ENCODE measurements around the gene SRGAP3.

Gene SRGAP3

GRCh38 chr3:9061634-9062033, 187.8 kb downstream of the SRGAP3 start:
- Histone ChIP-seq H3K4me3 (ENCODE audit: low read depth in 1 of 2, low read length in 2 of 2) (no peak overlapping the region), H3K27me3 (ENCODE audit: control insufficient read depth in 1 of 2, insufficient read depth in 2 of 2, low read length in 2 of 2) (no peaks in the 10 kb centered on the region), H3K4me1 (ENCODE audit: control insufficient read depth in 1 of 2, insufficient read depth in 2 of 2, low read length in 2 of 2) (no peaks in the 10 kb centered on the region), H3K9me3 (ENCODE audit: control insufficient read depth in 1 of 2, low read length in 2 of 2) (peaks cover 0 to 5% of the 10 kb centered on the region in 2 donors), H3K9ac (ENCODE audit: low read depth in 1 of 2, low read length in 2 of 2) (no peak overlapping the region), H3K36me3 (ENCODE audit: control insufficient read depth in 1 of 2, insufficient read depth in 2 of 2, low read length in 2 of 2) (no peaks in the 10 kb centered on the region), H3K27ac (ENCODE audit: low read depth, low read length) (no peak overlapping the region)

GRCh38 chr3:9059489-9060400, 189.7 kb downstream of the SRGAP3 start:
- H3K9me3 ChIP-seq (ENCODE audit: control insufficient read depth in 1 of 2, low read length in 2 of 2): peaks cover 0 to 5% of the 10 kb centered on the region in 2 donors
- no peak overlapping the region for H3K9ac ChIP-seq (ENCODE audit: low read depth in 1 of 2, low read length in 2 of 2)
- H3K36me3 ChIP-seq (ENCODE audit: control insufficient read depth in 1 of 2, insufficient read depth in 2 of 2, low read length in 2 of 2): no peaks in the 10 kb centered on the region
- H3K4me3 ChIP-seq (ENCODE audit: low read depth in 1 of 2, low read length in 2 of 2): no peak overlapping the region
- no peaks in the 10 kb centered on the region for H3K27me3 ChIP-seq (ENCODE audit: control insufficient read depth in 1 of 2, insufficient read depth in 2 of 2, low read length in 2 of 2)
- H3K4me1 ChIP-seq (ENCODE audit: control insufficient read depth in 1 of 2, insufficient read depth in 2 of 2, low read length in 2 of 2): no peaks in the 10 kb centered on the region
- no peak overlapping the region for H3K27ac ChIP-seq (ENCODE audit: low read depth, low read length)

DNA sequence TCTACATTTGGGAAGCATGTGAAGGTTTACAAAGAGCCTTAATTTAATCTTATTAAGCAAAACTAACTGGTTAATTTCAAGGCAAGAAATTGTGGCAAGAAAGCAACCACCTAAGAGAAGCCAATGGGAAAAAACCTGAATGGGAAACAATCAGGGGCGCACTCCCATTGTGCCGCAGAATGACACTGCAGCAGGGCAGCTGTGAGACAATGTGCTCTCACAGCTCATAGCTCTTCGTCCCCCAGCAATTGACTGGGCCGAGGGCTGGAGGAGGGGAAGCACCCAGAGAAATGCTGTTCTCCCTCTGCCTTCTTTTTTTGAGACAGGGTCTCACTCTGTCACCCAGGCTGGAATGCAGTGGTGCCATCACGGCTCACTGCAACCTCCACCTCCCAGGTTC, 192.9 kb downstream of the SRGAP3 start:
- H3K27ac ChIP-seq (ENCODE audit: low read depth, low read length): no peak overlapping the region
- H3K9ac ChIP-seq (ENCODE audit: low read depth in 1 of 2, low read length in 2 of 2): no peak overlapping the region
- H3K36me3 ChIP-seq (ENCODE audit: control insufficient read depth in 1 of 2, insufficient read depth in 2 of 2, low read length in 2 of 2): no peaks in the 10 kb centered on the region
- no peaks in the 10 kb centered on the region for H3K9me3 ChIP-seq (ENCODE audit: control insufficient read depth in 1 of 2, low read length in 2 of 2)
- no peak overlapping the region for H3K4me3 ChIP-seq (ENCODE audit: low read depth in 1 of 2, low read length in 2 of 2)
- no peaks in the 10 kb centered on the region for H3K27me3 ChIP-seq (ENCODE audit: control insufficient read depth in 1 of 2, insufficient read depth in 2 of 2, low read length in 2 of 2)
- H3K4me1 ChIP-seq (ENCODE audit: control insufficient read depth in 1 of 2, insufficient read depth in 2 of 2, low read length in 2 of 2): no peaks in the 10 kb centered on the region

DNA sequence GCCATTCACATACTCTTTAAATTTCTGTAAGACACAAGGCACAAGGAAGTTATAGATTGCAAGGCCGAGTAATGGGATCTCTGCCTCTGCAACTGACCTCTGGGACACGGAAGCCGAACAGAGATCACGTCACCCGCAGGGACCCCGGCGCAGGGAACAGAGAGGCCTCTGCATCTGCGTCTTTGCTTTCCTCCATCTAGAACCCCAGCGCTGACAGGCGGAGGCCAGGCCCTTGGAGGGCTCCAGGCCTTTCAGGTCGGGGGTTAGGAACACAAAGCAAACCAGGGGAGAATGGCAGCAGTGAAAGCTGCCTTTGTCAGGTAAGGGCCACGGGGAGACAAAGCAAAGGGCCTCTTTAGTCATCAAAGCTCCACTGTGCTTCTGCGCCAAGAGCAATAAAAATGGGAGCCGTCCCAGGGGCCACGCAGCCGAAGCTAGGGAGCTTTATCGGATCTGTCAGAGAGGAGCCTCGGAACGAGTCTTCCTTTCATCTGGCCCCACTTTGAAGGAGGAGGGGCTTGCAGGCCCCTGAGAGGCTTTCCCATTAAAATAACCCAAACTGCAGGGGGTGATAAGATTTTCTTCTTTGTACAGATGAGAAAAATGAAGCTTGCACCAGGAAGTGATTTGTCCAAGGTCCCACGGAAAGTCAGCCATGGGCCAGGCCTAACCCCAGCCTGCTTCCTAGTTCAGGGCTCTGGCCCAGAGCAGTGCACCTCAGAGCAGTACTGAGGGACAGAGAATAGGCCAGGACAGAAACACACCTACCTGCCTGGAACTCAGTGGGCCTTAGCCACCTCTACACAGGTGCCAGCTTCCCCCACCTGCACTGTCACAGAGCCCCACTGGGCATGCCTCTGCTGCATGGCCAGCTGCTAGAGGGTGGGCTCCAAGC, 201.7 kb downstream of the SRGAP3 start:
- H3K36me3 ChIP-seq (ENCODE audit: control insufficient read depth in 1 of 2, insufficient read depth in 2 of 2, low read length in 2 of 2): no peaks in the 10 kb centered on the region
- H3K27ac ChIP-seq (ENCODE audit: low read depth, low read length): no peak overlapping the region
- H3K4me1 ChIP-seq (ENCODE audit: control insufficient read depth in 1 of 2, insufficient read depth in 2 of 2, low read length in 2 of 2): no peaks in the 10 kb centered on the region
- no peaks in the 10 kb centered on the region for H3K9me3 ChIP-seq (ENCODE audit: control insufficient read depth in 1 of 2, low read length in 2 of 2)
- H3K27me3 ChIP-seq (ENCODE audit: control insufficient read depth in 1 of 2, insufficient read depth in 2 of 2, low read length in 2 of 2): no peaks in the 10 kb centered on the region
- H3K4me3 ChIP-seq (ENCODE audit: low read depth in 1 of 2, low read length in 2 of 2): no peak overlapping the region
- no peak overlapping the region for H3K9ac ChIP-seq (ENCODE audit: low read depth in 1 of 2, low read length in 2 of 2)

GRCh38 chr3:9045371-9045770, 204.1 kb downstream of the SRGAP3 start:
- H3K4me3 ChIP-seq (ENCODE audit: low read depth in 1 of 2, low read length in 2 of 2): no peak overlapping the region
- H3K9ac ChIP-seq (ENCODE audit: low read depth in 1 of 2, low read length in 2 of 2): no peak overlapping the region
- no peaks in the 10 kb centered on the region for H3K9me3 ChIP-seq (ENCODE audit: control insufficient read depth in 1 of 2, low read length in 2 of 2)
- no peaks in the 10 kb centered on the region for H3K4me1 ChIP-seq (ENCODE audit: control insufficient read depth in 1 of 2, insufficient read depth in 2 of 2, low read length in 2 of 2)
- no peak overlapping the region for H3K27ac ChIP-seq (ENCODE audit: low read depth, low read length)
- no peaks in the 10 kb centered on the region for H3K36me3 ChIP-seq (ENCODE audit: control insufficient read depth in 1 of 2, insufficient read depth in 2 of 2, low read length in 2 of 2)
- H3K27me3 ChIP-seq (ENCODE audit: control insufficient read depth in 1 of 2, insufficient read depth in 2 of 2, low read length in 2 of 2): no peaks in the 10 kb centered on the region

DNA sequence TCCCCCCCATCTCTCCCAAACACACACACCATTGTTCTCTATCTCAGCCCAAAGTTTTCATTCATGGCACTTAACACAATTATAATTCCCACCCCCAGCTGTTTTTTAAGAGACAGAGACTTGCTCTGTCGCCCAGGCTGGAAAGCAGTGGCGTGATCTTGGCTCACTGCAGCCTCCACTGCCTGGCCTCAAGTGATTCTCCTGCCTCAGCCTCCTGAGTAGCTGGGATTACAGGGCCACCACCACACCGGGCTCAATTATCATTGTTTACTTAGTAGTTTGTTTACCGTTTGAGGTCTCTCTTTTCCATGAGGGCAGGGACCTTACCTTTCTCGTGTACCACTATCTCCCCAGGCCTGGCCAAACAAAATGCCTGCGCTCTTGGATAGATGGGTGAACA, 206.4 kb downstream of the SRGAP3 start:
- H3K4me3 ChIP-seq (ENCODE audit: low read depth in 1 of 2, low read length in 2 of 2): no peak overlapping the region
- H3K4me1 ChIP-seq (ENCODE audit: control insufficient read depth in 1 of 2, insufficient read depth in 2 of 2, low read length in 2 of 2): no peaks in the 10 kb centered on the region
- H3K36me3 ChIP-seq (ENCODE audit: control insufficient read depth in 1 of 2, insufficient read depth in 2 of 2, low read length in 2 of 2): no peaks in the 10 kb centered on the region
- H3K27ac ChIP-seq (ENCODE audit: low read depth, low read length): no peak overlapping the region
- H3K9ac ChIP-seq (ENCODE audit: low read depth in 1 of 2, low read length in 2 of 2): no peak overlapping the region
- no peaks in the 10 kb centered on the region for H3K27me3 ChIP-seq (ENCODE audit: control insufficient read depth in 1 of 2, insufficient read depth in 2 of 2, low read length in 2 of 2)
- H3K9me3 ChIP-seq (ENCODE audit: control insufficient read depth in 1 of 2, low read length in 2 of 2): no peaks in the 10 kb centered on the region

DNA sequence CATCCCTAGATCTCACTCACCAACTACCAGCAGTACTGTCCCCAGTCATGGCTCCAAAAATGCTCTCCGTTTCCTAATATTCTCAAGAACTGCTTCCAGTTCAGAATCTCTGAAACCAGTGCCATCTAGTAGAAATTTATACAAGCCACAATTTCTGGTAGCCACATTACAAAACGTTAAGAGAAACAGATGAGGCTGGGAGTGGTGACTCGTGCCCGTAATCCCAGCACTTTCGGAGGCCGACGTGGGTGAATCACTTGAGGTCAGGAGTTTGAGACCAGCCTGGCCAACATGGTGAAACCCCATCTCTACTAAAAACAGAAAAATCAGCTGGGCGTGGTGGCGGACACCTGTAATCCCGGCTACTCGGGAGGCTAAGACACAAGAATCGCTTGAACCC, 207.8 kb downstream of the SRGAP3 start:
- no peak overlapping the region for H3K9ac ChIP-seq (ENCODE audit: low read depth in 1 of 2, low read length in 2 of 2)
- H3K4me1 ChIP-seq (ENCODE audit: control insufficient read depth in 1 of 2, insufficient read depth in 2 of 2, low read length in 2 of 2): no peaks in the 10 kb centered on the region

GRCh38 chr3:9040996-9041395, 208.4 kb downstream of the SRGAP3 start:
- no peak overlapping the region for H3K27ac ChIP-seq (ENCODE audit: low read depth, low read length)
- H3K9ac ChIP-seq (ENCODE audit: low read depth in 1 of 2, low read length in 2 of 2): no peak overlapping the region
- no peaks in the 10 kb centered on the region for H3K27me3 ChIP-seq (ENCODE audit: control insufficient read depth in 1 of 2, insufficient read depth in 2 of 2, low read length in 2 of 2)
- no peaks in the 10 kb centered on the region for H3K4me1 ChIP-seq (ENCODE audit: control insufficient read depth in 1 of 2, insufficient read depth in 2 of 2, low read length in 2 of 2)
- H3K9me3 ChIP-seq (ENCODE audit: control insufficient read depth in 1 of 2, low read length in 2 of 2): no peaks in the 10 kb centered on the region
- no peaks in the 10 kb centered on the region for H3K36me3 ChIP-seq (ENCODE audit: control insufficient read depth in 1 of 2, insufficient read depth in 2 of 2, low read length in 2 of 2)
- H3K4me3 ChIP-seq (ENCODE audit: low read depth in 1 of 2, low read length in 2 of 2): no peak overlapping the region

More for the DNA sequence above, 207.8 kb downstream of the SRGAP3 start:
- Histone ChIP-seq H3K9me3 (ENCODE audit: control insufficient read depth in 1 of 2, low read length in 2 of 2) (no peaks in the 10 kb centered on the region), H3K27me3 (ENCODE audit: control insufficient read depth in 1 of 2, insufficient read depth in 2 of 2, low read length in 2 of 2) (no peaks in the 10 kb centered on the region), H3K4me3 (ENCODE audit: low read depth in 1 of 2, low read length in 2 of 2) (no peak overlapping the region), H3K36me3 (ENCODE audit: control insufficient read depth in 1 of 2, insufficient read depth in 2 of 2, low read length in 2 of 2) (no peaks in the 10 kb centered on the region), H3K27ac (ENCODE audit: low read depth, low read length) (no peak overlapping the region)

DNA sequence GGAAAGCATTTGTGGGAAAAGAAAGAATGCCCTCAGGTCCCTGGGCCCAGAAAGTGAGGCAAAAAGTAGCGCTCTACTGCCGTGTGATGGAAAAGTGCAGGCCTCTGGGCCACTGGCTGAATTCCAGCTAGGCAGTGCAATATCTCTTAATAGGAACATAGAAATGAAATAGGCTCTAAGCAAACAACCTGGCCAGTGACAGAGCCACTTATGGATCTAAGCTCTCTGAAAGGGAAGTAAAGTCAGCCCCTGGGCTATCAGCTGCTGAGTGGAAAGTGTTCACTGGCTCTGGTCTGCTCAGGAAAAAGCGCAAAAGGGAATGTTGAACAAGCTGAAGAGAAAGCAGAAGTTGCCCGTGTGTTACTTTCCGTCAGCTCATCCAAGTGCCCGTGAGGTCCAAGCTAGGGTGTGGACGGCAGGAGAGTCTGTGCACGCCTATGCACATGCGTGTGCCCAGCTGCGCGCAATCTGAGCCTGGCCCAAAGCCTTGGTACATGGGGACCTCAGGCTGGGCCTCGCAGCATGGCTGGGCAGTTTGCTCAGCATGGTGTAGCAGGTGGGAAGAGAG, 212.2 kb downstream of the SRGAP3 start:
- Histone ChIP-seq H3K4me1 (ENCODE audit: control insufficient read depth in 1 of 2, insufficient read depth in 2 of 2, low read length in 2 of 2) (no peaks in the 10 kb centered on the region), H3K27me3 (ENCODE audit: control insufficient read depth in 1 of 2, insufficient read depth in 2 of 2, low read length in 2 of 2) (no peaks in the 10 kb centered on the region), H3K9me3 (ENCODE audit: control insufficient read depth in 1 of 2, low read length in 2 of 2) (no peaks in the 10 kb centered on the region), H3K9ac (ENCODE audit: low read depth in 1 of 2, low read length in 2 of 2) (no peak overlapping the region), H3K4me3 (ENCODE audit: low read depth in 1 of 2, low read length in 2 of 2) (no peak overlapping the region), H3K27ac (ENCODE audit: low read depth, low read length) (no peak overlapping the region), H3K36me3 (ENCODE audit: control insufficient read depth in 1 of 2, insufficient read depth in 2 of 2, low read length in 2 of 2) (no peaks in the 10 kb centered on the region)

Measured in duodenal mucosa (tissue), 2 donors.